K562 (cell line): Measurements from ENCODE around the gene ZNF433. TPM values are rescaled to one million over a fixed set of nuclear protein-coding genes. Genes with fewer than 3 reads are reported as not detected.

Experiments
- ATF7 ChIP-seq: fragments of 450-650 bp; IDR thresholded peaks from 2 replicates; pipeline ENCODE4 v1.7.1; 2014; ENCODE audit warnings: mild to moderate bottlenecking, moderate library complexity
- EGR1 ChIP-seq: fragments of 450-650 bp; conservative IDR thresholded peaks from 2 replicates; pipeline ENCODE4 v1.6.1; 2017; ENCODE audit warnings: mild to moderate bottlenecking
- KLF16 ChIP-seq: IDR thresholded peaks from 2 replicates; pipeline ENCODE4 v1.6.1; 2016; ENCODE audit warnings: antibody characterized with exemption
- MAFF ChIP-seq: IDR thresholded peaks from 2 replicates; pipeline ENCODE4 v1.6.1; 2012; ENCODE audit warnings: low read length, improper control_type of control experiment
- MAZ ChIP-seq, 2 experiments: fragments of 450-650 bp in 1 of 2; sonication (generic) in 1 of 2; formaldehyde crosslinking; IDR thresholded peaks in 1 of 2; conservative IDR thresholded peaks in 1 of 2; 2 replicates each; pipeline versions ENCODE4 v1.4.0 to v1.5.0; 2020; ENCODE audit warnings: mild to moderate bottlenecking in 1 of 2, missing genetic modification reagents in 1 of 2
- MED1 ChIP-seq: sonication (generic); formaldehyde crosslinking; IDR thresholded peaks from 2 replicates; pipeline ENCODE4 v1.8.1; 2023; ENCODE audit warnings: missing genetic modification reagents, borderline replicate concordance
- NFYB ChIP-seq: IDR thresholded peaks from 2 replicates; pipeline ENCODE4 v1.6.1; 2011; ENCODE audit warnings: mild to moderate bottlenecking, moderate library complexity; ENCODE audit not compliant: insufficient read length; ENCODE audit errors: extremely low read depth
- RFX1 ChIP-seq: fragments of 450-650 bp; IDR thresholded peaks from 2 replicates; pipeline ENCODE4 v1.6.1; 2016; ENCODE audit warnings: mild to moderate bottlenecking, moderate library complexity
- SMAD4 ChIP-seq: fragments of 250-450 bp; sonication (Bioruptor Pico); conservative IDR thresholded peaks from 2 replicates; pipeline ENCODE4 v1.8.0; 2021; ENCODE audit warnings: inconsistent platforms, mild to moderate bottlenecking, moderate library complexity
- SUPT5H ChIP-seq: fragments of 450-650 bp; IDR thresholded peaks from 2 replicates; pipeline ENCODE4 v1.6.1; 2016
- XRCC5 ChIP-seq: fragments of 200-400 bp; formaldehyde crosslinking; IDR thresholded peaks from 2 replicates; pipeline ENCODE4 v1.6.1; 2017; ENCODE audit warnings: low read depth, mild to moderate bottlenecking, low read length
- ZNF224 ChIP-seq: sonication (generic); formaldehyde crosslinking; IDR thresholded peaks from 2 replicates; pipeline ENCODE4 v1.8.0; 2022; ENCODE audit warnings: mild to moderate bottlenecking, missing genetic modification reagents
- ZNF586 ChIP-seq: fragments of 450-650 bp; formaldehyde crosslinking; conservative IDR thresholded peaks from 2 replicates; pipeline ENCODE4 v1.4.0; 2020; ENCODE audit warnings: mild to moderate bottlenecking, moderate library complexity
- ZNF695 ChIP-seq: fragments of 450-650 bp; formaldehyde crosslinking; IDR thresholded peaks from 2 replicates; pipeline ENCODE4 v1.4.0; 2020; ENCODE audit warnings: mild to moderate bottlenecking, moderate library complexity
- polyA plus RNA-seq, 8 experiments: library from polyadenylated mRNA; depleted of rRNA in 4 of 8; stranded (reverse) in 5 of 8; unstranded in 3 of 8; fragments of >200 nt; fragmentation: Nextera tagmentation in 2 of 8; fragmentation: Illumina TruSeq in 1 of 8; extraction: Ambion mirVana in 2 of 8; extraction: Trizol in 1 of 8; gene quantifications; 2 replicates each; pipeline versions ENCODE4 v1.2.1 to v1.2.3, GENCODE V29; 2011 to 2014; ENCODE audit warnings: inconsistent platforms in 1 of 8, missing spikeins in 1 of 8
- total RNA-seq, 7 experiments: library from RNA; depleted of rRNA in 6 of 7; stranded (reverse); fragments of >200 nt in 6 of 7; fragmentation: Illumina TruSeq in 2 of 7; extraction: Trizol in 2 of 7; gene quantifications; 2 replicates each; pipeline versions ENCODE4 v1.2.1 to v1.2.3, GENCODE V29; 2011 to 2021; ENCODE audit warnings: low replicate concordance in 1 of 7
- TF ChIP-seq, protein P1 (sequence below): fragments of 250-450 bp; sonication (Bioruptor Pico); IDR thresholded peaks from 2 replicates; pipeline ENCODE4 v1.8.0; 2021; ENCODE audit warnings: moderate library complexity, mild to moderate bottlenecking, inconsistent platforms
- TF ChIP-seq, protein P2 (sequence below), 2 experiments: IDR thresholded peaks in 1 of 2; conservative IDR thresholded peaks in 1 of 2; 2 replicates each; pipeline ENCODE4 v1.6.1; 2016; ENCODE audit warnings: low read depth in 2 of 2, mild to moderate bottlenecking in 1 of 2, missing compliant biosample characterization in 1 of 2, missing genetic modification characterization in 1 of 2, moderate library complexity in 1 of 2
- TF ChIP-seq, protein P3 (sequence below), 2 experiments: fragments of 450-650 bp in 1 of 2; IDR thresholded peaks; 2 replicates each; pipeline ENCODE4 v1.6.1; 2011 to 2017; ENCODE audit warnings: low read depth in 2 of 2, antibody characterized with exemption in 1 of 2, borderline replicate concordance in 1 of 2, low read length in 1 of 2, mild to moderate bottlenecking in 1 of 2, mixed read lengths in 1 of 2; ENCODE audit not compliant: control insufficient read depth in 1 of 2
- TF ChIP-seq, protein P4 (sequence below): fragments of 450-650 bp; IDR thresholded peaks from 2 replicates; pipeline ENCODE4 v1.6.1; 2016

Gene ZNF433
- total and polyA plus RNA-seq, 9 of the 15 experiments (the other 6 are each of a cell fraction or from before 2014, with no cell fraction given), result 2.0 to 4.1 (median 2.9) TPM

- TF ChIP-seq EGR1 (0 out of 2 replicates have a peak, but pooled peaks have one; percentile 15), ZNF695 (CRISPR knock-in tag) (no peak), MED1 (no peak), SUPT5H (peak; percentile 67), MAFF (no peak), MAZ (CRISPR knock-in tag; conservative IDR thresholded peaks at IDR 0.05 in 1 of 2, IDR thresholded peaks at IDR 0.05 in 1 of 2) (0 out of 4 replicates have a peak, but pooled peaks of 1 of the 2 experiments have one; percentile 43), SMAD4 (CRISPR knock-in tag) (no peak), ZNF224 (CRISPR knock-in tag) (no peak), RFX1 (peak; percentile 79), ATF7 (peak; percentile 21; the same call in 1 of the 2 replicates), ZNF586 (CRISPR knock-in tag) (no peak), NFYB (peak; percentile 78), KLF16 (peak; percentile 80), XRCC5 (no peak)
- TF ChIP-seq, protein P1, sequence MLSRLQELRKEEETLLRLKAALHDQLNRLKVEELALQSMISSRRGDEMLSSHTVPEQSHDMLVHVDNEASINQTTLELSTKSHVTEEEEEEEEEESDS (CRISPR knock-in tag), result no peak
- TF ChIP-seq, protein P2, sequence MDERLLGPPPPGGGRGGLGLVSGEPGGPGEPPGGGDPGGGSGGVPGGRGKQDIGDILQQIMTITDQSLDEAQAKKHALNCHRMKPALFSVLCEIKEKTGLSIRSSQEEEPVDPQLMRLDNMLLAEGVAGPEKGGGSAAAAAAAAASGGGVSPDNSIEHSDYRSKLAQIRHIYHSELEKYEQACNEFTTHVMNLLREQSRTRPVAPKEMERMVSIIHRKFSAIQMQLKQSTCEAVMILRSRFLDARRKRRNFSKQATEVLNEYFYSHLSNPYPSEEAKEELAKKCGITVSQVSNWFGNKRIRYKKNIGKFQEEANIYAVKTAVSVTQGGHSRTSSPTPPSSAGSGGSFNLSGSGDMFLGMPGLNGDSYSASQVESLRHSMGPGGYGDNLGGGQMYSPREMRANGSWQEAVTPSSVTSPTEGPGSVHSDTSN (CRISPR knock-in tag; IDR thresholded peaks at IDR 0.05; ENCODE audit: low read depth), result no peak
- TF ChIP-seq, protein P2 (tag; conservative IDR thresholded peaks at IDR 0.05; ENCODE audit: low read depth), result peak; percentile 56; the same call in 1 of the 2 replicates
- TF ChIP-seq, protein P3, sequence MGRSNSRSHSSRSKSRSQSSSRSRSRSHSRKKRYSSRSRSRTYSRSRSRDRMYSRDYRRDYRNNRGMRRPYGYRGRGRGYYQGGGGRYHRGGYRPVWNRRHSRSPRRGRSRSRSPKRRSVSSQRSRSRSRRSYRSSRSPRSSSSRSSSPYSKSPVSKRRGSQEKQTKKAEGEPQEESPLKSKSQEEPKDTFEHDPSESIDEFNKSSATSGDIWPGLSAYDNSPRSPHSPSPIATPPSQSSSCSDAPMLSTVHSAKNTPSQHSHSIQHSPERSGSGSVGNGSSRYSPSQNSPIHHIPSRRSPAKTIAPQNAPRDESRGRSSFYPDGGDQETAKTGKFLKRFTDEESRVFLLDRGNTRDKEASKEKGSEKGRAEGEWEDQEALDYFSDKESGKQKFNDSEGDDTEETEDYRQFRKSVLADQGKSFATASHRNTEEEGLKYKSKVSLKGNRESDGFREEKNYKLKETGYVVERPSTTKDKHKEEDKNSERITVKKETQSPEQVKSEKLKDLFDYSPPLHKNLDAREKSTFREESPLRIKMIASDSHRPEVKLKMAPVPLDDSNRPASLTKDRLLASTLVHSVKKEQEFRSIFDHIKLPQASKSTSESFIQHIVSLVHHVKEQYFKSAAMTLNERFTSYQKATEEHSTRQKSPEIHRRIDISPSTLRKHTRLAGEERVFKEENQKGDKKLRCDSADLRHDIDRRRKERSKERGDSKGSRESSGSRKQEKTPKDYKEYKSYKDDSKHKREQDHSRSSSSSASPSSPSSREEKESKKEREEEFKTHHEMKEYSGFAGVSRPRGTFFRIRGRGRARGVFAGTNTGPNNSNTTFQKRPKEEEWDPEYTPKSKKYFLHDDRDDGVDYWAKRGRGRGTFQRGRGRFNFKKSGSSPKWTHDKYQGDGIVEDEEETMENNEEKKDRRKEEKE (IDR thresholded peaks at IDR 0.05; ENCODE audit: borderline replicate concordance in 1 of 2, control insufficient read depth in 1 of 2, low read depth in 2 of 2, low read length in 1 of 2), result no peak
- TF ChIP-seq, protein P4, sequence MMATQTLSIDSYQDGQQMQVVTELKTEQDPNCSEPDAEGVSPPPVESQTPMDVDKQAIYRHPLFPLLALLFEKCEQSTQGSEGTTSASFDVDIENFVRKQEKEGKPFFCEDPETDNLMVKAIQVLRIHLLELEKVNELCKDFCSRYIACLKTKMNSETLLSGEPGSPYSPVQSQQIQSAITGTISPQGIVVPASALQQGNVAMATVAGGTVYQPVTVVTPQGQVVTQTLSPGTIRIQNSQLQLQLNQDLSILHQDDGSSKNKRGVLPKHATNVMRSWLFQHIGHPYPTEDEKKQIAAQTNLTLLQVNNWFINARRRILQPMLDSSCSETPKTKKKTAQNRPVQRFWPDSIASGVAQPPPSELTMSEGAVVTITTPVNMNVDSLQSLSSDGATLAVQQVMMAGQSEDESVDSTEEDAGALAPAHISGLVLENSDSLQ, result peak; percentile 94
Measured at GRCh38 chr19:12035220-12036172, at the start of gene ZNF433 (continued).
